ENCODE data around the gene TGM2.

Gene TGM2

GRCh38 chr20:38209054-38209675, 44.1 kb upstream of the TGM2 start:
- H3K9ac ChIP-seq = no peak overlapping the region
- H3K9me3 ChIP-seq (replicated peaks in 1 of 11) = no peaks in the 10 kb centered on the region
- H4K20me1 ChIP-seq = no peaks in the 10 kb centered on the region
- H3K27me3 ChIP-seq = no peaks in the 10 kb centered on the region
- no peak for TF ChIP-seq Cebpa-rat (IDR thresholded peaks at IDR 0.05)
- H3K4me3 ChIP-seq = no peak overlapping the region
- no peaks in the 10 kb centered on the region for H3K36me3 ChIP-seq
- H3K4me1 ChIP-seq = peaks cover 0 to 21% (median 3%) of the 10 kb centered on the region in 10 experiments; a peak in 7 of 20 replicates
- no peak overlapping the region for H3K27ac ChIP-seq
- H3K4me2 ChIP-seq = no peak overlapping the region

DNA sequence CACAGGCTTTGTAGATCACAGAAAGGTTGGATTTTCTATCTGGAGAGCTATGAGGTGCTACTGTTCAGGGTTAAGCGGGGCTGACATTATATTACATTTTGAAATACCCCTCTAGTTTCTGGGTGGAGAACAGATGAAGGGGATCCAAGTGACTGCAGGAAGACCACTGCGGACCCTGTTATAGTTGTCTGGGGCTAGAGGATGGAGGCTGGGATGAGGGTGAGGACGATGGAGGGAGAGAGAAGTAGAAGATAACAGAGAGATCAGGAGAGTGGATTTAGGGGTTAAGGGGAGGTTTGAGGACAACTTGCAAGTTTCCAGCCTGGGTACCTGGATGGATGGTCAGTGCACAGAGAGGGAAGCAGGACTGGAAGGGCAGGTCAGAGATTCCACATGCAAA, 43.5 kb upstream of the TGM2 start:
- Histone ChIP-seq H3K4me3 (no peak overlapping the region), H3K27me3 (no peaks in the 10 kb centered on the region), H3K9ac (no peak overlapping the region), H3K4me2 (no peak overlapping the region), H3K27ac (no peak overlapping the region), H3K36me3 (no peaks in the 10 kb centered on the region), H3K9me3 (replicated peaks in 1 of 11) (no peaks in the 10 kb centered on the region), H3K4me1 (peaks cover 0 to 21% (median 3%) of the 10 kb centered on the region in 10 experiments; a peak in 7 of 20 replicates), H4K20me1 (no peaks in the 10 kb centered on the region)
- TF ChIP-seq Cebpa-rat (IDR thresholded peaks at IDR 0.05) = no peak

DNA sequence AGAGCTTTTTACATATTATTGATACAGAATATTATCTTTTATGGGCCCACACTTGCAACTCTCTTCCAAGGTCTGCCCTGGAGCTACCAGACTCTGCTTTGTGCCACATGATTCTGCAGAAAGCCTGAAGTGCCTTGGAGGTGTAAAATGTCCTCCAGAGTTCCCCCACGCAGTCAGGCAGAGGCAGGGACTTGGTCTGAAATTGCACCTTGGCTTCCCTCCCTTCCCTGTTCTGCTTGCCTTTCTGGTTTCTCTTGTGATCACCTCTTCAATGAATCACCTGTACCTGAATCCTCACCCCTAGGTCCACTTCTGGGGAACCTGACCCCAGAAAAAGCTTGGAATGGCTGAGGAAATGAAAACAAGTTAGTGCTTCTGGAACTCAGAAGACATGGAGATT, 43.0 kb upstream of the TGM2 start:
- Histone ChIP-seq H3K4me3 (no peak overlapping the region), H3K27me3 (no peaks in the 10 kb centered on the region), H3K4me2 (no peak overlapping the region), H3K9me3 (replicated peaks in 1 of 11) (no peaks in the 10 kb centered on the region), H3K4me1 (peaks cover 0 to 23% (median 3%) of the 10 kb centered on the region in 10 experiments; a peak in 7 of 20 replicates), H4K20me1 (no peaks in the 10 kb centered on the region), H3K27ac (no peak overlapping the region), H3K36me3 (no peaks in the 10 kb centered on the region), H3K9ac (no peak overlapping the region)
- TF ChIP-seq Cebpa-rat (IDR thresholded peaks at IDR 0.05) = no peak

GRCh38 chr20:38207621-38208020, 42.6 kb upstream of the TGM2 start:
- TF ChIP-seq Cebpa-rat (IDR thresholded peaks at IDR 0.05) = no peak
- no peak overlapping the region for H3K4me3 ChIP-seq
- H3K9me3 ChIP-seq (replicated peaks in 1 of 11) = no peaks in the 10 kb centered on the region
- H3K4me2 ChIP-seq = no peak overlapping the region
- peaks cover 0 to 27% (median 3%) of the 10 kb centered on the region in 10 experiments; a peak in 8 of 20 replicates for H3K4me1 ChIP-seq
- no peaks in the 10 kb centered on the region for H3K36me3 ChIP-seq
- H3K27me3 ChIP-seq = no peaks in the 10 kb centered on the region
- H3K27ac ChIP-seq = no peak overlapping the region
- H4K20me1 ChIP-seq = no peaks in the 10 kb centered on the region
- H3K9ac ChIP-seq = no peak overlapping the region

DNA sequence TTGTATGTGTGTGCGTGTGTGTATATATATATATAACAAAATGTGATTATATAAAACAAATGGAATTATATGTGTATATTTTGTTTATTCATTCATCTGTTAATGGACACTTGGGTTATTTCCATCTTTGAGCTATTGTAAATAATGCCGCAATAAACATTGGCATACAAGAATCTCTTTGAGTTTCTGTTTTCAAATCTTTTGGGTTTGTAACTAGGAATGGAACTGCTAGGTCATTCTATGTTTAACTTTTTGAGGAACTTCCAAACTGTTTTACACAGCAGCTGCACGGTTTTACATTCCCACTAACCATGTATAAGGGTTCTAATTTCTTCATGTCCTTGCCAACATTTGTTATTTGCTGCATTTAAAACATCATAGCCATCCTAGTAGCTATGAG, 39.9 kb upstream of the TGM2 start:
- Histone ChIP-seq H3K4me3 (no peak overlapping the region), H3K9me3 (replicated peaks in 1 of 11) (no peaks in the 10 kb centered on the region), H3K36me3 (no peaks in the 10 kb centered on the region), H3K4me2 (no peak overlapping the region), H3K27ac (no peak overlapping the region), H3K4me1 (peaks cover 0 to 44% (median 7%) of the 10 kb centered on the region in 10 experiments; a peak in 10 of 20 replicates), H3K9ac (no peak overlapping the region), H4K20me1 (no peaks in the 10 kb centered on the region), H3K27me3 (no peaks in the 10 kb centered on the region)
- TF ChIP-seq Cebpa-rat (IDR thresholded peaks at IDR 0.05) = no peak

DNA sequence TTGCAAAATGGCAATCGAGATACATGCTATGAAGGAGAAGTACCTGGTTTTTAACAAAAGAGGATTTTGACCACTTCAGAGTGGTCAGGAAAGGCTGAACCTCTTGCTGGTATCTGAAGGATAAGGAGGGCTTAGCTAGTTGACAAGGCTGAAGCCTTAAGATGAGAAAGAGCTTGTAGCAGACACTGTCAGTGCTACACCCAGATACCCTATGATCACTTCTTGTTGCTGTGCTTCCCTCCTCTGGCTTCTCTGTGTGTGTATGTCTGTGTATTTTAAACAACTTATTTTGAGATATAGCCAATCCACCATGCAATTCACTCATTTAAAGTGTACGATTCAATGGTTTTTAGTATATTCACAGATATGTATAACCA, 38.9 kb upstream of the TGM2 start:
- Histone ChIP-seq H3K9ac (no peak overlapping the region), H3K36me3 (no peaks in the 10 kb centered on the region)
- TF ChIP-seq Cebpa-rat (IDR thresholded peaks at IDR 0.05) = no peak

DNA sequence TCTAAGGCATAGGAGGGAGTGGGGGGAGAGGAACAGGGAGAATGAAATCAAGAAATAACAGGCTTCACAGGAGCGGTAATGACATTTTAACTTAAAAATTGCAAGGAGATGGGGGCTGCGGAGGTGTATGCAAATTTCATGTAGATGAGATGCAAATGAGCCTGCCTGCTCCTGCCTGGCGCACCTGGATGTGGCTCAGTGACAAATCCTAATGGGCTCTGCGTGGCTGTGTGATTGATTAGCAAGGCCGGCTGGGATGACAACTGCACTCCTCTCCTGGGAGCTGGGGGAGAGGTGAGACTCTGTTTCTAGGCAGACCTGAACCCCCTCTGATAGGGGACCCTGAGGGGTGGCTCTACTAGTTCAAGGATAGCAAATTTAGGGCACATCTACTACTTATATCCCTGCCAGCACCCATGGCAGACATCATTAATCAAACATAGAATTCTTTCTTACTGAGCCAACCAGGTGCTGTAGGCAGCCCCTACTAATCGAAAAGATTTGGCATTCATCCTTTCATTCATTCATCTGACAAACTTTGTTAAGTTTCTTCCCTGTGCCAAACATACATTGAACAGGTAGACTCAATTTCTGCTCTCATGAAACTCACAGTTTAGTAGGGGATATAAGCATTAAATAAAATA, 38.4 kb upstream of the TGM2 start:
- Histone ChIP-seq H3K4me3 (no peak overlapping the region), H3K36me3 (no peaks in the 10 kb centered on the region), H3K4me2 (no peak overlapping the region), H4K20me1 (no peaks in the 10 kb centered on the region), H3K9me3 (replicated peaks in 1 of 11) (no peaks in the 10 kb centered on the region), H3K4me1 (peaks cover 0 to 60% (median 13%) of the 10 kb centered on the region in 10 experiments; a peak in 14 of 20 replicates), H3K27me3 (no peaks in the 10 kb centered on the region), H3K27ac (no peak overlapping the region), H3K9ac (no peak overlapping the region)
- no peak for TF ChIP-seq Cebpa-rat (IDR thresholded peaks at IDR 0.05)

More for the DNA sequence above, 38.9 kb upstream of the TGM2 start:
- H3K4me2 ChIP-seq = no peak overlapping the region
- no peak overlapping the region for H3K4me3 ChIP-seq
- peaks cover 0 to 54% (median 8%) of the 10 kb centered on the region in 10 experiments; a peak in 11 of 20 replicates for H3K4me1 ChIP-seq
- no peaks in the 10 kb centered on the region for H4K20me1 ChIP-seq
- no peaks in the 10 kb centered on the region for H3K27me3 ChIP-seq
- H3K27ac ChIP-seq = no peak overlapping the region
- H3K9me3 ChIP-seq (replicated peaks in 1 of 11) = no peaks in the 10 kb centered on the region

DNA sequence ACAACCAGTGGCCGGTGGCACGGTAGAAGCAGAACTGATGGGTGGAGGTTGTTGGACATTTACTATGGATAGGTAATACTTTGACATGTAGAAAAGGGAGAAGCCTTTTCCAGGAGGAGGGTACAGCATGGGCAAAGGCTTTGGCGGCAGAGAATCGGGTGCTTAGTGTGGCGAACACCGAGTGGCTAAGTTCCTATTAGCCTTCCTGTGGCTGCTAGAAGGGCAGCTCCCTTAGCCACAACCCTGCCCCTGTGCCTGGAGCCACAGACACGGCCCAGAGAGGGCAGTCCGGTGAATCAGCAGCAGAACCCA, 37.9 kb upstream of the TGM2 start:
- no peak for TF ChIP-seq Cebpa-rat (IDR thresholded peaks at IDR 0.05)
- Histone ChIP-seq H3K27ac (no peak overlapping the region), H3K4me3 (no peak overlapping the region), H3K4me1 (peaks cover under 1 to 65% (median 18%) of the 10 kb centered on the region in 10 experiments; a peak in 19 of 20 replicates), H3K36me3 (no peaks in the 10 kb centered on the region), H3K9ac (no peak overlapping the region), H3K27me3 (no peaks in the 10 kb centered on the region), H3K4me2 (no peak overlapping the region; a peak in 1 of 22 replicates), H4K20me1 (no peaks in the 10 kb centered on the region), H3K9me3 (replicated peaks in 1 of 11) (no peaks in the 10 kb centered on the region)

DNA sequence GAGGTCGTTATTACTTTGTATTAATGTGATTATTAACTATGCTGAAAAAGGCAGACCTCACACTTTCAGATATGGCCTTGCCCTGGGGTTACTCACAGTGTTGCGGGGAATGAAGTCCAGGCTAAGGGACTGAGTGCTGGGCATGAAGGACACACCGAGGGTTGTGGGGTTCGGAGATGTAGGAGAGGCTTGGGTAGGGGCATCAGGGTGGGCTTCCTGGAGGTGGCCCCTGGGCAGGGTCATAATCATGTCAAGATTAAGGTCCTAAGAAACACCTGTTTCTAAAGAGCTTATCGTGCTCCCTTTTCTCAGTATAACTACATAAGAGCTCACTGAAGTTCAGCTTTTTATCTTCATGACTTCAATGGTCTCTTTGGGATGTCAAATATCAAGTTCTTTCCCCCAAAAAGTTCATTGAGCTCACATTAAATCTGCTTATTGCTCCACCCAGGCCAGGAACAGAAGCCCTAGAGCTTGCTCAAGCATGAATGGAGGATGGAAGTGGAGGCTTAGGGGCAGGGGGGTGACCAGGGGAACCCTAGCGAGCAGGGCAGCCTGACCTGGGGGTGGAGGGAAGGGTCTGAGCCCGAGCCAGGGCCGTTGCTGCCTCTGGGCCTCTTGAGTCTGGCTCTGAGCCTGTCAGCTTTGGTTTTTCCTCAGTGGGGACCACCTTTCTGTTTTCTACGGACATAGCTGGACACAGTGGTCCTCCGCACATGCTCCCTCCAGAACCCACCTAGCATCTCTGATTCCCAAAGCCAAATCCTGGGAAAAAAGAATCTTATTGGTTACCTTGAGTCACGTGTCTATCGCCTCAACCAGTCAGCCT, 37.3 kb upstream of the TGM2 start:
- Histone ChIP-seq H3K9me3 (replicated peaks in 1 of 11) (no peaks in the 10 kb centered on the region), H3K36me3 (no peaks in the 10 kb centered on the region), H3K4me3 (no peak overlapping the region), H3K4me1 (peaks cover 7 to 70% (median 24%) of the 10 kb centered on the region in 10 experiments), H3K9ac (no peak overlapping the region), H3K27me3 (no peaks in the 10 kb centered on the region), H3K27ac (no peak overlapping the region), H3K4me2 (peak overlapping the region in 1 of 11 experiments; percentile 83; a peak in 2 of 22 replicates), H4K20me1 (no peaks in the 10 kb centered on the region)
- no peak for TF ChIP-seq Cebpa-rat (IDR thresholded peaks at IDR 0.05)

Data from BLaER1 treated with 17β-estradiol and CSF1 and Interleukin-3, amounts not matched to agents 10 nM and 100 nM (cell line).